HepG2 (cell line): ENCODE data around the gene TADA1. TPM values are rescaled to one million over a fixed set of nuclear protein-coding genes. Genes with fewer than 3 reads are reported as not detected.
A peak's percentile ranks its signal among the peaks of the same experiment; 100 is the strongest.

ENCODE experiments used
- ATAC-seq: fragments of 200-7000 bp; cut with Tn5 transposase; 3 replicates; pipeline ENCODE4 v1.9.1; 2020; ENCODE audit warnings: mild to moderate bottlenecking, moderate library complexity
- BruUV-seq: library from RNA; stranded (reverse); fragments of 400-500 nt; replicated peaks from 2 replicates; lab custom pipeline; 2021; lab: Mats Ljungman, UMichigan
- CTCF ChIA-PET: fragments of 300-600 bp; formaldehyde crosslinking; extraction: SDS; loops from one replicate; lab custom pipeline; 2021; ENCODE audit warnings: low total read pairs, inconsistent platforms, low intra/inter-chr PET ratio; lab: Yijun Ruan, JAX
- POLR2A ChIA-PET: fragments of 350-600 bp; sonication (Branson Sonifier 250); formaldehyde crosslinking; loops from one replicate; lab custom pipeline; 2020; ENCODE audit warnings: antibody characterized with exemption, inconsistent platforms; lab: Yijun Ruan, JAX
- DNase-seq: peaks from one replicate; pipeline ENCODE4 v3.0.0-alpha.2; 2015; ENCODE audit warnings: low spot score
- FAIRE-seq: peaks from 3 replicates; lab custom pipeline; 2011; peaks lifted over from hg19 to GRCh38; lab: Jason Lieb, UNC
- H2AFZ ChIP-seq: one replicate; pipeline ENCODE4 v1.6.1; 2011; ENCODE audit warnings: low read length, inconsistent platforms
- H3K27ac ChIP-seq: fragments of 300-600 bp; 3 replicates; pipeline ENCODE4 v1.8.0; 2011; ENCODE audit warnings: mixed run types, mild to moderate bottlenecking, mixed read lengths, low read length, inconsistent platforms; ENCODE audit not compliant: insufficient read depth; ENCODE audit errors: extremely low read length
- H3K27me3 ChIP-seq, 2 experiments: fragments of 200-600 bp in 1 of 2; 2 replicates in 1 of 2; 3 replicates in 1 of 2; pipeline versions ENCODE4 v1.6.0 to v1.8.0; 2011; ENCODE audit warnings: low read length in 2 of 2, mild to moderate bottlenecking in 2 of 2, moderate library complexity in 2 of 2, inconsistent platforms in 1 of 2; ENCODE audit not compliant: insufficient read depth in 2 of 2, control insufficient read depth in 1 of 2
- H3K36me3 ChIP-seq, 2 experiments: fragments of 200-600 bp in 1 of 2; replicated peaks in 1 of 2; 2 replicates in 1 of 2; 3 replicates in 1 of 2; pipeline versions ENCODE4 v1.5.1 to v1.8.0; 2011; ENCODE audit warnings: low read length in 2 of 2, inconsistent platforms in 1 of 2; ENCODE audit not compliant: insufficient read depth in 2 of 2, control insufficient read depth in 1 of 2
- H3K4me1 ChIP-seq: 2 replicates; pipeline ENCODE4 v1.5.1; 2012; ENCODE audit warnings: low read length, inconsistent platforms; ENCODE audit not compliant: insufficient read depth
- H3K4me2 ChIP-seq: 2 replicates; pipeline ENCODE4 v1.6.0; 2011; ENCODE audit warnings: low read depth, low read length, inconsistent platforms
- H3K4me3 ChIP-seq, 3 experiments: fragments of 200-600 bp in 1 of 3; sonication (generic), shearing (Covaris generic) in 1 of 3; replicated peaks in 1 of 3; 2 replicates each; pipeline ENCODE4 v1.5.1; 2011 to 2016; ENCODE audit warnings: low read length in 3 of 3, inconsistent platforms in 2 of 3, low read depth in 2 of 3, mild to moderate bottlenecking in 2 of 3, control low read depth in 1 of 3, mixed read lengths in 1 of 3; ENCODE audit not compliant: insufficient read depth in 1 of 3
- H3K79me2 ChIP-seq: one replicate; pipeline ENCODE4 v1.6.1; 2011; ENCODE audit warnings: low read length, inconsistent platforms; ENCODE audit not compliant: insufficient read depth
- H3K9ac ChIP-seq: 2 replicates; pipeline ENCODE4 v1.6.0; 2011; ENCODE audit warnings: mild to moderate bottlenecking, low read depth, low read length, inconsistent platforms; ENCODE audit not compliant: insufficient read depth
- H3K9me3 ChIP-seq: 2 replicates; pipeline ENCODE4 v1.5.1; 2012; ENCODE audit warnings: mild to moderate bottlenecking, low read length
- H4K20me1 ChIP-seq: 2 replicates; pipeline ENCODE4 v1.6.0; 2011; ENCODE audit warnings: inconsistent platforms, mild to moderate bottlenecking, low read length, moderate library complexity; ENCODE audit not compliant: insufficient read depth
- ARHGAP35 ChIP-seq: sonication (generic); formaldehyde crosslinking; IDR thresholded peaks from 2 replicates; pipeline ENCODE4 v1.9.0; 2022; ENCODE audit warnings: mild to moderate bottlenecking, inconsistent platforms, moderate library complexity, missing genetic modification reagents, borderline replicate concordance
- ELF3 ChIP-seq: IDR thresholded peaks from 2 replicates; pipeline ENCODE4 v1.6.1; 2016; ENCODE audit warnings: missing genetic modification reagents, missing compliant biosample characterization
- NCOA5 ChIP-seq: sonication (generic); formaldehyde crosslinking; IDR thresholded peaks from 2 replicates; pipeline ENCODE4 v1.4.0; 2020; ENCODE audit warnings: missing genetic modification reagents
- RAD21 ChIP-seq: fragments of 450-650 bp; formaldehyde crosslinking; IDR thresholded peaks from 2 replicates; pipeline ENCODE4 v1.5.0; 2020; ENCODE audit warnings: mild to moderate bottlenecking
- STAG1 ChIP-seq: sonication (generic); formaldehyde crosslinking; IDR thresholded peaks from 2 replicates; pipeline ENCODE4 v1.4.0; 2020; ENCODE audit warnings: missing genetic modification reagents
- TEAD3 ChIP-seq: optimal IDR thresholded peaks from 2 replicates; pipeline ENCODE3; 2016; ENCODE audit warnings: borderline replicate concordance
- ZNF296 ChIP-seq: sonication (generic); formaldehyde crosslinking; conservative IDR thresholded peaks from 2 replicates; pipeline ENCODE4 v1.5.0; 2020; ENCODE audit warnings: mild to moderate bottlenecking, missing genetic modification reagents
- ZNF552 ChIP-seq: sonication (generic); formaldehyde crosslinking; IDR thresholded peaks from 2 replicates; pipeline ENCODE4 v1.9.0; 2022; ENCODE audit warnings: missing genetic modification reagents, mild to moderate bottlenecking, borderline replicate concordance
- ZNF598 ChIP-seq: sonication (generic); formaldehyde crosslinking; IDR thresholded peaks from 2 replicates; pipeline ENCODE4 v1.5.1; 2020; ENCODE audit warnings: mild to moderate bottlenecking, missing genetic modification reagents, borderline replicate concordance
- ZSCAN20 ChIP-seq: sonication (generic); formaldehyde crosslinking; IDR thresholded peaks from 2 replicates; pipeline ENCODE4 v1.4.0; 2020; ENCODE audit warnings: missing genetic modification reagents, mild to moderate bottlenecking, borderline replicate concordance
- WGBS: methylation state at CpG from one replicate; pipeline ENCODE4 v1.1.6; 2017; ENCODE audit warnings: low lambda C conversion rate; 5-methylcytosine and 5-hydroxymethylcytosine counted together
- in situ Hi-C: cut with HindIII; loops from 2 replicates; pipeline ENCODE4 v1.10.0; 2017; ENCODE audit warnings: low pct_unique_long_range_greater_than_20kb; ENCODE audit not compliant: extremely low pct_ligation_motif_present
- intact Hi-C: fragments of 100-400 bp; cut with micrococcal nuclease; formaldehyde crosslinking; loops from one replicate; pipeline ENCODE4 v1.10.0; 2022; ENCODE audit not compliant: unreplicated experiment
- polyA plus RNA-seq, 8 experiments: library from polyadenylated mRNA; depleted of rRNA in 3 of 8; stranded (reverse) in 7 of 8; unstranded in 1 of 8; fragments of >200 nt; fragmentation: Illumina TruSeq in 4 of 8; extraction: Trizol in 4 of 8; gene quantifications; 2 replicates each; pipeline versions ENCODE4 v1.2.1 to v1.2.3, GENCODE V29; 2011 to 2016; ENCODE audit warnings: low read depth in 4 of 8, missing spikeins in 1 of 8, mixed read lengths in 1 of 8; ENCODE audit not compliant: insufficient read depth in 1 of 8
- total RNA-seq, 5 experiments: library from RNA; depleted of rRNA; stranded (reverse); fragments of >200 nt; fragmentation: Illumina TruSeq; extraction: Trizol; gene quantifications; 2 replicates each; pipeline ENCODE4 v1.2.3, GENCODE V29; 2016; ENCODE audit warnings: low read depth in 1 of 5
- TF ChIP-seq, protein P1 (sequence below): IDR thresholded peaks from 2 replicates; pipeline ENCODE4 v1.6.1; 2016; ENCODE audit warnings: missing compliant biosample characterization, missing genetic modification reagents, borderline replicate concordance
- TF ChIP-seq, protein P2 (sequence below): sonication (generic); formaldehyde crosslinking; IDR thresholded peaks from 2 replicates; pipeline ENCODE4 v1.5.1; 2020; ENCODE audit warnings: mild to moderate bottlenecking, missing genetic modification reagents, borderline replicate concordance
- TF ChIP-seq, protein P3 (sequence below): sonication (generic); formaldehyde crosslinking; IDR thresholded peaks from 2 replicates; pipeline ENCODE4 v1.4.0; 2020; ENCODE audit warnings: missing genetic modification reagents
- TF ChIP-seq, protein P4 (sequence below): IDR thresholded peaks from 2 replicates; pipeline ENCODE4 v1.6.1; 2016; ENCODE audit warnings: missing biosample characterization, missing genetic modification reagents, low read depth
- TF ChIP-seq, protein P5 (sequence below): sonication (generic); formaldehyde crosslinking; IDR thresholded peaks from 2 replicates; pipeline ENCODE4 v1.5.1; 2020; ENCODE audit warnings: mild to moderate bottlenecking, missing genetic modification reagents, moderate library complexity

TADA1 gene
- total and polyA plus RNA-seq, 2 of the 13 experiments (the other 11 are each of a cell fraction or from before 2014, with no cell fraction given) = 28.3 to 29.1 TPM

DNA sequence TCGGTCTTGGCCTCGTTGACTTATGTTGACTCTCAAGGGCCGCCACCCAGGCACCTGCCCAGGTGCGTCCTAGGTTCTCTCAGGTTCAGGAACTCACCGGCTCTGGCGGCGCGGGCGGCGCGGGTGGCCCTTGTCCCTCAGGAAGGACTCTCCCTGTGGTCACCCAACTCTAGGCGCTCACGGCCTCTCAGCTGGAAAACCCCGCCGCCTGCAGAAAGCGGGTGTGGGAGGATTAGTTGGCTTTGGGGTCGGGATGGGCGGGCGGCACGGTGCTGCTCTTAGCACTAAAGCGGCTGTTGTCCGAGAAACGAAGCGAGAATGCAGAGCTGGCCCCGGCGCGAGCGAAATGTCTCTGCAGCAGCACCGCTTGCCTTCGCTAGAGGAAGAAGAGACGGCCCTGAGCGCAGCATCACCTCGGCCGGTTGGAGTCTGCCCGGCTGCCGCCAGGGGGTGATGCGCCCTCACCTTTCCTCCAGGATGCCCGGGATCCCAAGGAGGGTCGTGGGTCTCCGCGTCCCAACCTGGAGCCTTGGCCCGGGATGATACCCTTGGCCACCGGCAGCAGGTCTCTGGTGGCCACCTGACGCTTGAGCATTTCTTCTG, 8.1 kb upstream of the TADA1 start:
- H3K9ac ChIP-seq = no peak overlapping the region
- TF ChIP-seq STAG1 = peak; percentile 59
- TF ChIP-seq ZNF296 = no peak
- TF ChIP-seq RAD21 (CRISPR knock-in tag) = peak; percentile 34; the same call in 1 of the 2 replicates
- TF ChIP-seq, protein P1, sequence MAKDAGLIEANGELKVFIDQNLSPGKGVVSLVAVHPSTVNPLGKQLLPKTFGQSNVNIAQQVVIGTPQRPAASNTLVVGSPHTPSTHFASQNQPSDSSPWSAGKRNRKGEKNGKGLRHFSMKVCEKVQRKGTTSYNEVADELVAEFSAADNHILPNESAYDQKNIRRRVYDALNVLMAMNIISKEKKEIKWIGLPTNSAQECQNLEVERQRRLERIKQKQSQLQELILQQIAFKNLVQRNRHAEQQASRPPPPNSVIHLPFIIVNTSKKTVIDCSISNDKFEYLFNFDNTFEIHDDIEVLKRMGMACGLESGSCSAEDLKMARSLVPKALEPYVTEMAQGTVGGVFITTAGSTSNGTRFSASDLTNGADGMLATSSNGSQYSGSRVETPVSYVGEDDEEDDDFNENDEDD (CRISPR knock-in tag) = no peak
- TF ChIP-seq, protein P2, sequence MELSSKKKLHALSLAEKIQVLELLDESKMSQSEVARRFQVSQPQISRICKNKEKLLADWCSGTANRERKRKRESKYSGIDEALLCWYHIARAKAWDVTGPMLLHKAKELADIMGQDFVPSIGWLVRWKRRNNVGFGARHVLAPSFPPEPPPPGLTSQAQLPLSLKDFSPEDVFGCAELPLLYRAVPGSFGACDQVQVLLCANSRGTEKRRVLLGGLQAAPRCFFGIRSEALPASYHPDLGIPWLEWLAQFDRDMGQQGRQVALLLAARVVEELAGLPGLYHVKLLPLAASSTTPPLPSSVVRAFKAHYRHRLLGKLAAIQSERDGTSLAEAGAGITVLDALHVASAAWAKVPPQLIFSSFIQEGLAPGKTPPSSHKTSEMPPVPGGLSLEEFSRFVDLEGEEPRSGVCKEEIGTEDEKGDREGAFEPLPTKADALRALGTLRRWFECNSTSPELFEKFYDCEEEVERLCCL = no peak
- no peak for TF ChIP-seq NCOA5 (CRISPR knock-in tag)
- TF ChIP-seq, protein P3, sequence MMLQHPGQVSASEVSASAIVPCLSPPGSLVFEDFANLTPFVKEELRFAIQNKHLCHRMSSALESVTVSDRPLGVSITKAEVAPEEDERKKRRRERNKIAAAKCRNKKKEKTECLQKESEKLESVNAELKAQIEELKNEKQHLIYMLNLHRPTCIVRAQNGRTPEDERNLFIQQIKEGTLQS (CRISPR knock-in tag) = no peak
- TF ChIP-seq ARHGAP35 = no peak
- TF ChIP-seq ZSCAN20 = no peak
- no peak for TF ChIP-seq ELF3 (CRISPR knock-in tag)
- no peak for TF ChIP-seq TEAD3 (CRISPR knock-in tag)
- TF ChIP-seq, protein P4, sequence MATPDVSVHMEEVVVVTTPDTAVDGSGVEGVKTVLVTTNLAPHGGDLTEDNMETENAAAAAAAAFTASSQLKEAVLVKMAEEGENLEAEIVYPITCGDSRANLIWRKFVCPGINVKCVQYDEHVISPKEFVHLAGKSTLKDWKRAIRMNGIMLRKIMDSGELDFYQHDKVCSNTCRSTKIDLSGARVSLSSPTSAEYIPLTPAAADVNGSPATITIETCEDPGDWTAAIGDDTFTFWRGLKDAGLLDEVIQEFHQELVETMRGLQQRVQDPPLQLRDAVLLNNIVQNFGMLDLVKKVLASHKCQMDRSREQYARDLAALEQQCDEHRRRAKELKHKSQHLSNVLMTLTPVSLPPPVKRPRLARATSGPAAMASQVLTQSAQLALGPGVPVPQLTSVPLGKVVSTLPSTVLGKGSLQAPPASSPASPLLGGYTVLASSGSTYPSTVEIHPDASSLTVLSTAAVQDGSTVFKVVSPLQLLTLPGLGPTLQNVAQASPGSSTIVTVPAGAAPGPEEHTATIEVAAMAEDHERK (CRISPR knock-in tag) = no peak
- TF ChIP-seq, protein P5, sequence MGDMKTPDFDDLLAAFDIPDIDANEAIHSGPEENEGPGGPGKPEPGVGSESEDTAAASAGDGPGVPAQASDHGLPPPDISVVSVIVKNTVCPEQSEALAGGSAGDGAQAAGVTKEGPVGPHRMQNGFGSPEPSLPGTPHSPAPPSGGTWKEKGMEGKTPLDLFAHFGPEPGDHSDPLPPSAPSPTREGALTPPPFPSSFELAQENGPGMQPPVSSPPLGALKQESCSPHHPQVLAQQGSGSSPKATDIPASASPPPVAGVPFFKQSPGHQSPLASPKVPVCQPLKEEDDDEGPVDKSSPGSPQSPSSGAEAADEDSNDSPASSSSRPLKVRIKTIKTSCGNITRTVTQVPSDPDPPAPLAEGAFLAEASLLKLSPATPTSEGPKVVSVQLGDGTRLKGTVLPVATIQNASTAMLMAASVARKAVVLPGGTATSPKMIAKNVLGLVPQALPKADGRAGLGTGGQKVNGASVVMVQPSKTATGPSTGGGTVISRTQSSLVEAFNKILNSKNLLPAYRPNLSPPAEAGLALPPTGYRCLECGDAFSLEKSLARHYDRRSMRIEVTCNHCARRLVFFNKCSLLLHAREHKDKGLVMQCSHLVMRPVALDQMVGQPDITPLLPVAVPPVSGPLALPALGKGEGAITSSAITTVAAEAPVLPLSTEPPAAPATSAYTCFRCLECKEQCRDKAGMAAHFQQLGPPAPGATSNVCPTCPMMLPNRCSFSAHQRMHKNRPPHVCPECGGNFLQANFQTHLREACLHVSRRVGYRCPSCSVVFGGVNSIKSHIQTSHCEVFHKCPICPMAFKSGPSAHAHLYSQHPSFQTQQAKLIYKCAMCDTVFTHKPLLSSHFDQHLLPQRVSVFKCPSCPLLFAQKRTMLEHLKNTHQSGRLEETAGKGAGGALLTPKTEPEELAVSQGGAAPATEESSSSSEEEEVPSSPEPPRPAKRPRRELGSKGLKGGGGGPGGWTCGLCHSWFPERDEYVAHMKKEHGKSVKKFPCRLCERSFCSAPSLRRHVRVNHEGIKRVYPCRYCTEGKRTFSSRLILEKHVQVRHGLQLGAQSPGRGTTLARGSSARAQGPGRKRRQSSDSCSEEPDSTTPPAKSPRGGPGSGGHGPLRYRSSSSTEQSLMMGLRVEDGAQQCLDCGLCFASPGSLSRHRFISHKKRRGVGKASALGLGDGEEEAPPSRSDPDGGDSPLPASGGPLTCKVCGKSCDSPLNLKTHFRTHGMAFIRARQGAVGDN (CRISPR knock-in tag) = peak; percentile 24; the same call in 1 of the 2 replicates
- TF ChIP-seq ZNF598 (CRISPR knock-in tag) = peak; percentile 52; the same call in 1 of the 2 replicates
- no peak for TF ChIP-seq ZNF552 (CRISPR knock-in tag)

More for the DNA sequence above, 8.1 kb upstream of the TADA1 start:
- in situ Hi-C loops = loop anchor here (10.0 kb wide), 1 partner anchor 561 kb away; no protein-coding TSS in a partner anchor
- BruUV-seq = no TSS peak
- no peak overlapping the region for H3K4me3 ChIP-seq
- ChIA-PET POLR2A (no interaction called here), CTCF (no interaction called here)
- H3K9me3 ChIP-seq = no peaks in the 10 kb centered on the region
- H2AFZ ChIP-seq = no peak overlapping the region
- intact Hi-C loops = no loop called here
- H3K4me1 ChIP-seq = no peaks in the 10 kb centered on the region
- H3K27me3 ChIP-seq = peaks cover 0 to 14% of the 10 kb centered on the region in 2 experiments; a peak in 3 of 5 replicates
- DNase-seq (no peak), FAIRE-seq (no peak), ATAC-seq (peak; percentile 97)
- no peak overlapping the region for H3K4me2 ChIP-seq
- WGBS = 39% methylated on average over 6 of the region's 44 CpGs
- no peaks in the 10 kb centered on the region for H3K79me2 ChIP-seq
- H4K20me1 ChIP-seq = no peaks in the 10 kb centered on the region
- no peaks in the 10 kb centered on the region for H3K36me3 ChIP-seq
- no peak overlapping the region for H3K27ac ChIP-seq
